ENCODE measurements around the gene TPRG1. TPM values are rescaled to one million over a fixed set of nuclear protein-coding genes. Genes with fewer than 3 reads are reported as not detected.

The TPRG1 gene
- total RNA-seq, 2 experiments from 2014 or later, result 2.1 to 2.9 TPM

DNA sequence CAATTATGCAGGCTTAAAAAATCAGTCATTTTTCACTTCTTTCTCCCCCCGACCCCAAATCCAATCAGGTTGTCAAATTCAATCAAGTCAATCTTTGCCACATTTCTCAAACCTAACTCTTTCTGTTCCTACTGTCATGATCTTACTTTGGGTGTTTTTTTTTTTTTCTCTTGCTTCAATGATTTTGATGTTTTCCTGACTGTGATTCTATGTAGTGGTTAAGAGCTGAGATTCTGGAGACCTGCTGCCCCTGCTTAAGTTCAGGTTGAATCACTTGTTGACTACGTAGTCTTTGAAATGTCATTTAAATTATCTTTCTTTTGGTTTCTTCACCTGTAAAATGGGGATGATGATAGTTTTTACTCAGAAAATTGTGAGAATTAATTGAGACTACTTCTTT is 117.5 kb downstream of the TPRG1 start:
- H3K4me1 Mint-ChIP-seq (ENCODE audit: low read depth), result peaks cover 42% of the 10 kb centered on the region
- DNase-seq, result no peak
- Histone ChIP-seq H3K4me1 (ENCODE audit: insufficient read depth, low read length) (peaks cover 12% of the 10 kb centered on the region), H3K27ac (ENCODE audit: low read depth in 1 of 2, low read length in 2 of 2) (no peak overlapping the region), H3K27me3 (ENCODE audit: control insufficient read depth in 1 of 2, insufficient read depth in 2 of 2, low read length in 2 of 2) (no peaks in the 10 kb centered on the region), H3K9me3 (ENCODE audit: control insufficient read depth in 1 of 2, insufficient read depth in 1 of 2, low read length in 2 of 2) (no peaks in the 10 kb centered on the region), H3K4me3 (ENCODE audit: low read length) (no peak overlapping the region), H3K36me3 (ENCODE audit: insufficient read depth, low read length) (no peaks in the 10 kb centered on the region)
- intact Hi-C loops (cut with DNase I, micrococcal nuclease), result loop anchor here in 1 of 2 experiments (5.0 kb wide), 1 partner anchor 68 kb away; no protein-coding TSS in a partner anchor
- no peak for ATAC-seq (ENCODE audit: poor library complexity)
- H3K36me3 Mint-ChIP-seq (ENCODE audit: low read depth), result no peaks in the 10 kb centered on the region
- TF ChIP-seq, protein P1, sequence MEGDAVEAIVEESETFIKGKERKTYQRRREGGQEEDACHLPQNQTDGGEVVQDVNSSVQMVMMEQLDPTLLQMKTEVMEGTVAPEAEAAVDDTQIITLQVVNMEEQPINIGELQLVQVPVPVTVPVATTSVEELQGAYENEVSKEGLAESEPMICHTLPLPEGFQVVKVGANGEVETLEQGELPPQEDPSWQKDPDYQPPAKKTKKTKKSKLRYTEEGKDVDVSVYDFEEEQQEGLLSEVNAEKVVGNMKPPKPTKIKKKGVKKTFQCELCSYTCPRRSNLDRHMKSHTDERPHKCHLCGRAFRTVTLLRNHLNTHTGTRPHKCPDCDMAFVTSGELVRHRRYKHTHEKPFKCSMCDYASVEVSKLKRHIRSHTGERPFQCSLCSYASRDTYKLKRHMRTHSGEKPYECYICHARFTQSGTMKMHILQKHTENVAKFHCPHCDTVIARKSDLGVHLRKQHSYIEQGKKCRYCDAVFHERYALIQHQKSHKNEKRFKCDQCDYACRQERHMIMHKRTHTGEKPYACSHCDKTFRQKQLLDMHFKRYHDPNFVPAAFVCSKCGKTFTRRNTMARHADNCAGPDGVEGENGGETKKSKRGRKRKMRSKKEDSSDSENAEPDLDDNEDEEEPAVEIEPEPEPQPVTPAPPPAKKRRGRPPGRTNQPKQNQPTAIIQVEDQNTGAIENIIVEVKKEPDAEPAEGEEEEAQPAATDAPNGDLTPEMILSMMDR (IDR thresholded peaks at IDR 0.05), result no peak
- no peaks in the 10 kb centered on the region for H3K9me3 Mint-ChIP-seq
- no peaks in the 10 kb centered on the region for H3K27me3 Mint-ChIP-seq
- no peak overlapping the region for H3K4me3 Mint-ChIP-seq
- CTCF ChIA-PET, result interaction anchor here (1.4 to 1.6 kb wide), 2 partner anchors 16 to 42 kb away, joined by 5 read pairs; no protein-coding TSS in a partner anchor
- no peak overlapping the region for H3K27ac Mint-ChIP-seq
- POLR2A ChIA-PET, result interaction anchor here (0.6 to 1.9 kb wide), 4 partner anchors 10 to 36 kb away, joined by 3 to 12 read pairs (median 8); no protein-coding TSS in a partner anchor

DNA sequence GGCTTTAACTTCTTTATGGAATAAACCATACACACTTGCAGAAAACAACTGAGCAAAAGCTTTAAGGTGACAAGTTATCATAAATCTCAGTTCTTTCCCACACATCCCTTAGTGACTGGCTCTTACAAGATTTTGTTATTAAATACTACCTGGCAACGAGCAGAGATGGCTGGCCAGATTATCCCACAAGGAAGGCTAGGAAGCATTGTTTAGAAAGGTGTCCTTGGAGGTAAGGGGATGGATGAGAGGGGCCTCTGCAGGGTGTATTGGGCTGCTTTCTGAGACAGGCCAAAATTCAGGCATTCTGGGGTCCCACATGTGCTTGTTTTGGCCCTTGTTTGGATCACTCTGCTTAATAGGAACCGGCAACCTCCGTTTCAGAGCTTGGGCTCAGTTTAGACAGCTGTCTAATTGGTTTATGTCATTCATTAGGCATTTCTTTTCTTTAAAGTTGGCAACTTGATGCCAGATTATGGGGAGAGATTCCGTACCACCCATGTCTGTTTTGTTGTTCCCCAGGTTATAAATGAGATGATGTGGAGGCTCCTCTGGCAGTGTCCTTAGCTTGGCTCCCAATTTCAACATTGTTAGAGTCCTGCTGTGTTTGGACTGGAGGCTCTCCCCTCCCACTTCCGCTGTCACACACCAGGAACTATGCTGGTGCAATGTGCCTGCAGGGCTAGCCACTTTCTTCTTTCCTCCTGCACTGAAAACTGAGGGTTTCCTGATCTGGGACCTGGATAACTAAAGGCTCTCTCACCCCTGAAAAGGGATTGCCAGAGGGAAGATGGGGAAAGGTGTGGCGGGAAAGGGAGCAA is 121.1 kb downstream of the TPRG1 start:
- Mint-ChIP-seq H3K9me3 (no peaks in the 10 kb centered on the region), H3K27me3 (no peaks in the 10 kb centered on the region), H3K4me3 (no peak overlapping the region), H3K36me3 (ENCODE audit: low read depth) (no peaks in the 10 kb centered on the region), H3K27ac (no peak overlapping the region), H3K4me1 (ENCODE audit: low read depth) (peaks cover 41% of the 10 kb centered on the region)
- intact Hi-C loops (cut with DNase I, micrococcal nuclease), result no loop called here
- no peak overlapping the region for H3K4me3 ChIP-seq (ENCODE audit: low read length)
- CTCF ChIA-PET, result interaction anchor here (1.2 kb wide), 1 partner anchor 9 kb away, joined by 3 read pairs; no protein-coding TSS in a partner anchor
- no peak for DNase-seq
- no peaks in the 10 kb centered on the region for H3K4me1 ChIP-seq (ENCODE audit: insufficient read depth, low read length)
- POLR2A ChIA-PET, result no interaction called here
- H3K9me3 ChIP-seq (ENCODE audit: control insufficient read depth in 1 of 2, insufficient read depth in 1 of 2, low read length in 2 of 2), result no peaks in the 10 kb centered on the region
- H3K27ac ChIP-seq (ENCODE audit: low read depth in 1 of 2, low read length in 2 of 2), result no peak overlapping the region
- H3K27me3 ChIP-seq (ENCODE audit: control insufficient read depth in 1 of 2, insufficient read depth in 2 of 2, low read length in 2 of 2), result no peaks in the 10 kb centered on the region
- H3K36me3 ChIP-seq (ENCODE audit: insufficient read depth, low read length), result no peaks in the 10 kb centered on the region
- TF ChIP-seq, protein P1 (IDR thresholded peaks at IDR 0.05), result no peak
- no peak for ATAC-seq (ENCODE audit: poor library complexity)

DNA sequence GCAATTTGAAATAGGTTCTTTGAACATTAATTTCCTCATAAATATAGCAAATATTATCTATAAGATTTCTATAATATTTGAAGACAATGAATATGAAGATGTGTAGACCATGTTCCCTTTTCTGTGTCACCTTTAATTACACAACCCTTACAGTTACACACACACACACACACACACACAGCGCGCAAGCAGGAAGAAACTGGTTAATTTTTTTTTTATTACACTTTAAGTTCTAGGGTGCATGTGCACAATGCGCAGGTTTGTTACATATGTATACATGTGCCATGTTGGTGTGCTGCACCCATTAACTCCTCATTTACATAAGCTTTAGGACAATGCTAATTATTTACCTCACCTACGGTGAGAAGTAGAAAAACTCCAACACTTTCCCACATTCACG is 122.9 kb downstream of the TPRG1 start:
- TF ChIP-seq, protein P1 (IDR thresholded peaks at IDR 0.05), result no peak
- H3K36me3 ChIP-seq (ENCODE audit: insufficient read depth, low read length), result no peaks in the 10 kb centered on the region
- ATAC-seq (ENCODE audit: poor library complexity) (no peak), DNase-seq (no peak)
- H3K9me3 ChIP-seq (ENCODE audit: control insufficient read depth in 1 of 2, insufficient read depth in 1 of 2, low read length in 2 of 2), result no peaks in the 10 kb centered on the region
- no peaks in the 10 kb centered on the region for H3K27me3 ChIP-seq (ENCODE audit: control insufficient read depth in 1 of 2, insufficient read depth in 2 of 2, low read length in 2 of 2)
- Mint-ChIP-seq H3K27ac (no peak overlapping the region), H3K27me3 (no peaks in the 10 kb centered on the region), H3K4me3 (no peak overlapping the region), H3K9me3 (no peaks in the 10 kb centered on the region), H3K4me1 (ENCODE audit: low read depth) (peaks cover 43% of the 10 kb centered on the region), H3K36me3 (ENCODE audit: low read depth) (no peaks in the 10 kb centered on the region)
- no peaks in the 10 kb centered on the region for H3K4me1 ChIP-seq (ENCODE audit: insufficient read depth, low read length)
- H3K4me3 ChIP-seq (ENCODE audit: low read length), result no peak overlapping the region
- no peak overlapping the region for H3K27ac ChIP-seq (ENCODE audit: low read depth in 1 of 2, low read length in 2 of 2)
- ChIA-PET CTCF (no interaction called here), POLR2A (no interaction called here)
- intact Hi-C loops (cut with DNase I, micrococcal nuclease), result no loop called here
